Neuronal stem cell (in vitro differentiated cells): Measurements from ENCODE around the gene BICRA.
A peak's percentile ranks its signal among the peaks of the same experiment; 100 is the strongest.

Experiments used
- DNase-seq: peaks from one replicate; pipeline ENCODE4 v3.0.0-alpha.2; 2013; ENCODE audit warnings: low spot score
- H2AFZ ChIP-seq: one replicate; pipeline ENCODE4 v1.6.1; 2013; ENCODE audit warnings: mild to moderate bottlenecking, low read length, inconsistent platforms
- H2AK5ac ChIP-seq: 2 replicates; pipeline ENCODE4 v1.6.1; 2013; ENCODE audit warnings: low read depth, mild to moderate bottlenecking, inconsistent platforms, low read length, moderate library complexity, mixed read lengths
- H2BK120ac ChIP-seq: 2 replicates; pipeline ENCODE4 v1.6.1; 2013; ENCODE audit warnings: low read depth, mild to moderate bottlenecking, inconsistent platforms, low read length, moderate library complexity, mixed read lengths
- H2BK12ac ChIP-seq: one replicate; pipeline ENCODE4 v1.6.1; 2013; ENCODE audit warnings: low read length, inconsistent platforms
- H2BK15ac ChIP-seq: 2 replicates; pipeline ENCODE4 v1.6.1; 2013; ENCODE audit warnings: mild to moderate bottlenecking, low read length, inconsistent platforms, mixed read lengths
- H2BK5ac ChIP-seq: one replicate; pipeline ENCODE4 v1.6.1; 2013; ENCODE audit warnings: inconsistent platforms, mild to moderate bottlenecking, low read length, moderate library complexity
- H3K14ac ChIP-seq: one replicate; pipeline ENCODE4 v1.6.1; 2013; ENCODE audit warnings: low read length, inconsistent platforms
- H3K18ac ChIP-seq: 2 replicates; pipeline ENCODE4 v1.6.1; 2013; ENCODE audit warnings: low read length, inconsistent platforms
- H3K23ac ChIP-seq: 2 replicates; pipeline ENCODE4 v1.6.1; 2013; ENCODE audit warnings: low read depth, mild to moderate bottlenecking, mixed read lengths, low read length, inconsistent platforms; ENCODE audit not compliant: poor library complexity
- H3K27ac ChIP-seq: replicated peaks from 3 replicates; pipeline ENCODE4 v1.5.1; 2013; ENCODE audit warnings: low read length, inconsistent platforms
- H3K27me3 ChIP-seq, 3 experiments: 2 replicates each; pipeline ENCODE4 v1.6.1; 2013; ENCODE audit warnings: low read length in 3 of 3, mild to moderate bottlenecking in 2 of 3, inconsistent platforms in 1 of 3, low read depth in 1 of 3, mixed read lengths in 1 of 3, moderate library complexity in 1 of 3; ENCODE audit not compliant: control insufficient read depth in 3 of 3, insufficient read depth in 3 of 3
- H3K36me3 ChIP-seq, 2 donors: replicated peaks in 1 of 2; 2 replicates each; pipeline ENCODE4 v1.6.1; 2013; ENCODE audit warnings: low read length in 2 of 2; ENCODE audit not compliant: control insufficient read depth in 2 of 2, insufficient read depth in 2 of 2
- H3K4ac ChIP-seq: 2 replicates; pipeline ENCODE4 v1.6.1; 2013; ENCODE audit warnings: inconsistent platforms, mild to moderate bottlenecking, low read length, moderate library complexity
- H3K4me1 ChIP-seq, 2 donors: 1 replicate in 1 of 2; 2 replicates in 1 of 2; pipeline ENCODE4 v1.6.1; 2013; ENCODE audit warnings: low read length in 2 of 2, low read depth in 1 of 2; ENCODE audit not compliant: control insufficient read depth in 2 of 2, insufficient read depth in 1 of 2
- H3K4me2 ChIP-seq: one replicate; pipeline ENCODE4 v1.6.1; 2013; ENCODE audit warnings: mild to moderate bottlenecking, low read length, inconsistent platforms; ENCODE audit not compliant: insufficient read depth, poor library complexity, severe bottlenecking
- H3K4me3 ChIP-seq, 2 donors: 2 replicates each; pipeline ENCODE4 v1.5.1; 2013; ENCODE audit warnings: low read length in 2 of 2, mild to moderate bottlenecking in 2 of 2, inconsistent platforms in 1 of 2, moderate library complexity in 1 of 2
- H3K79me1 ChIP-seq: one replicate; pipeline ENCODE4 v1.6.1; 2013; ENCODE audit warnings: low read depth, mild to moderate bottlenecking, inconsistent platforms, low read length, moderate library complexity
- H3K9ac ChIP-seq: one replicate; pipeline ENCODE4 v1.6.1; 2013; ENCODE audit warnings: mild to moderate bottlenecking, low read depth, low read length, inconsistent platforms; ENCODE audit not compliant: poor library complexity
- H3K9me3 ChIP-seq, 2 donors: replicated peaks in 1 of 2; 2 replicates each; pipeline versions ENCODE3 to v1.6.1; 2013; ENCODE audit warnings: low read length in 2 of 2, mild to moderate bottlenecking in 2 of 2, inconsistent platforms in 1 of 2, low read depth in 1 of 2, mixed read lengths in 1 of 2, moderate library complexity in 1 of 2; ENCODE audit not compliant: control insufficient read depth in 2 of 2, insufficient read depth in 1 of 2
- H4K8ac ChIP-seq: one replicate; pipeline ENCODE4 v1.6.1; 2013; ENCODE audit warnings: low read depth, mild to moderate bottlenecking, inconsistent platforms, low read length, moderate library complexity
- H4K91ac ChIP-seq: one replicate; pipeline ENCODE4 v1.6.1; 2013; ENCODE audit warnings: low read length, low read depth, mild to moderate bottlenecking, inconsistent platforms; ENCODE audit not compliant: poor library complexity
- WGBS, 2 donors: extraction: QIAGEN DNeasy Blood & Tissue Kit; methylation state at CpG; one replicate each; pipeline ENCODE4 v1.1.7; 2013; ENCODE audit warnings: missing lambda C conversion rate in 2 of 2, mixed read lengths in 1 of 2; ENCODE audit not compliant: insufficient read length in 2 of 2, insufficient replicate concordance in 1 of 2; ENCODE audit errors: extremely low coverage in 2 of 2; 5-methylcytosine and 5-hydroxymethylcytosine counted together

The BICRA gene

GRCh38 chr19:47658431-47659348, 49.8 kb downstream of the BICRA start:
- peaks cover 12% of the 10 kb centered on the region for H3K79me1 ChIP-seq
- no peak overlapping the region for H4K91ac ChIP-seq
- H3K4me3 ChIP-seq: no peak overlapping the region
- H3K9ac ChIP-seq: no peak overlapping the region
- no peaks in the 10 kb centered on the region for H3K27me3 ChIP-seq
- no peak overlapping the region for H4K8ac ChIP-seq
- H3K4me1 ChIP-seq: peaks cover 0 to 4% of the 10 kb centered on the region in 2 donors
- H3K4ac ChIP-seq: no peak overlapping the region
- H2BK120ac ChIP-seq: no peak overlapping the region
- no peak overlapping the region for H3K4me2 ChIP-seq
- no peak overlapping the region for H2AFZ ChIP-seq
- H3K27ac ChIP-seq: no peak overlapping the region
- no peak overlapping the region for H2BK15ac ChIP-seq
- no peak overlapping the region for H2BK12ac ChIP-seq
- no peak overlapping the region for H3K14ac ChIP-seq
- WGBS, 2 donors: no CpG with 5 or more reads among the region's 24 CpGs
- H3K36me3 ChIP-seq: peaks cover 3 to 7% of the 10 kb centered on the region in 2 donors
- no peak overlapping the region for H2BK5ac ChIP-seq
- H3K18ac ChIP-seq: no peak overlapping the region
- H3K23ac ChIP-seq: no peak overlapping the region
- no peak overlapping the region for H2AK5ac ChIP-seq
- no peak for DNase-seq
- peaks cover 0 to 3% of the 10 kb centered on the region in 2 donors for H3K9me3 ChIP-seq

GRCh38 chr19:47660435-47660832, 51.5 kb downstream of the BICRA start:
- H2BK120ac ChIP-seq: no peak overlapping the region
- no peak overlapping the region for H3K4me2 ChIP-seq
- H3K36me3 ChIP-seq: peaks cover 0 to 3% of the 10 kb centered on the region in 2 donors
- no peak overlapping the region for H2BK12ac ChIP-seq
- H2AFZ ChIP-seq: no peak overlapping the region
- H3K9me3 ChIP-seq: no peaks in the 10 kb centered on the region
- H4K8ac ChIP-seq: no peak overlapping the region
- H3K4ac ChIP-seq: no peak overlapping the region
- H3K4me1 ChIP-seq: peaks cover 0 to 4% of the 10 kb centered on the region in 2 donors
- no peak overlapping the region for H3K14ac ChIP-seq
- no peak overlapping the region for H2AK5ac ChIP-seq
- no peaks in the 10 kb centered on the region for H3K27me3 ChIP-seq
- H2BK5ac ChIP-seq: no peak overlapping the region
- no peak overlapping the region for H3K9ac ChIP-seq
- no peak overlapping the region for H2BK15ac ChIP-seq
- DNase-seq: no peak
- no peak overlapping the region for H3K27ac ChIP-seq
- no peak overlapping the region for H3K23ac ChIP-seq
- peaks cover 16% of the 10 kb centered on the region for H3K79me1 ChIP-seq
- no CpG with 5 or more reads among the region's 6 CpGs for WGBS, 2 donors
- H3K18ac ChIP-seq: no peak overlapping the region
- H4K91ac ChIP-seq: no peak overlapping the region
- H3K4me3 ChIP-seq: no peak overlapping the region

GRCh38 chr19:47661161-47661560, 52.2 kb downstream of the BICRA start:
- H3K4ac ChIP-seq: no peak overlapping the region
- no peak overlapping the region for H3K14ac ChIP-seq
- H2BK12ac ChIP-seq: no peak overlapping the region
- H3K36me3 ChIP-seq: peaks cover 0 to 8% of the 10 kb centered on the region in 2 donors
- no peak overlapping the region for H2BK15ac ChIP-seq
- H4K8ac ChIP-seq: no peak overlapping the region
- H4K91ac ChIP-seq: no peak overlapping the region
- H2AK5ac ChIP-seq: no peak overlapping the region
- H2BK5ac ChIP-seq: no peak overlapping the region
- no peak for DNase-seq
- no CpG with 5 or more reads among the region's 16 CpGs for WGBS, 2 donors
- H3K79me1 ChIP-seq: peaks cover 16% of the 10 kb centered on the region
- peak overlapping the region; percentile 75 for H3K18ac ChIP-seq
- peak overlapping the region; percentile 36 for H3K23ac ChIP-seq
- no peak overlapping the region for H3K4me2 ChIP-seq
- no peak overlapping the region for H2BK120ac ChIP-seq
- no peaks in the 10 kb centered on the region for H3K9me3 ChIP-seq
- no peak overlapping the region for H3K27ac ChIP-seq
- H3K4me3 ChIP-seq: no peak overlapping the region
- peaks cover 0 to 4% of the 10 kb centered on the region in 2 donors for H3K4me1 ChIP-seq
- H3K27me3 ChIP-seq: no peaks in the 10 kb centered on the region
- H2AFZ ChIP-seq: no peak overlapping the region
- H3K9ac ChIP-seq: no peak overlapping the region

- no peak overlapping the region for H2BK12ac ChIP-seq
- no peak overlapping the region for H3K18ac ChIP-seq
- no peak overlapping the region for H3K9ac ChIP-seq
- peaks cover 16% of the 10 kb centered on the region for H3K79me1 ChIP-seq
- no peak overlapping the region for H4K91ac ChIP-seq
- DNase-seq: no peak
- peaks cover 0 to 6% of the 10 kb centered on the region in 2 donors for H3K4me1 ChIP-seq
- H2AFZ ChIP-seq: no peak overlapping the region
- no peak overlapping the region for H3K4me3 ChIP-seq
- no peaks in the 10 kb centered on the region for H3K9me3 ChIP-seq
- H2BK5ac ChIP-seq: no peak overlapping the region
- no peak overlapping the region for H3K23ac ChIP-seq
- H2BK120ac ChIP-seq: no peak overlapping the region
- H3K14ac ChIP-seq: no peak overlapping the region
- peaks cover 0 to 8% of the 10 kb centered on the region in 2 donors for H3K36me3 ChIP-seq
- no peak overlapping the region for H2BK15ac ChIP-seq
- no peaks in the 10 kb centered on the region for H3K27me3 ChIP-seq
- no peak overlapping the region for H4K8ac ChIP-seq
- no peak overlapping the region for H3K27ac ChIP-seq
- H2AK5ac ChIP-seq: no peak overlapping the region
- H3K4me2 ChIP-seq: no peak overlapping the region
- no peak overlapping the region for H3K4ac ChIP-seq
- no CpG with 5 or more reads among the region's 4 CpGs for WGBS, 2 donors
Observed at GRCh38 chr19:47661611-47662010, 52.7 kb downstream of the BICRA start.
